SU-DHL-6 (cell line): Measurements from ENCODE around the gene PDGFA.

Experiments
- EZH2phosphoT487 ChIP-seq: fragments of 200-600 bp; sonication (generic), shearing (Covaris generic); conservative IDR thresholded peaks from 2 replicates; pipeline ENCODE4 v1.6.1; 2018; ENCODE audit warnings: mild to moderate bottlenecking, antibody characterized with exemption, low read length, moderate library complexity, mixed read lengths
- TF ChIP-seq, protein P1 (sequence below): fragments of 200-600 bp; sonication (generic); IDR thresholded peaks from one replicate; pipeline ENCODE4 v1.5.1; 2017; ENCODE audit warnings: antibody characterized with exemption, mild to moderate bottlenecking, low read length, moderate library complexity; ENCODE audit not compliant: insufficient read depth, poor library complexity, severe bottlenecking

DNA sequence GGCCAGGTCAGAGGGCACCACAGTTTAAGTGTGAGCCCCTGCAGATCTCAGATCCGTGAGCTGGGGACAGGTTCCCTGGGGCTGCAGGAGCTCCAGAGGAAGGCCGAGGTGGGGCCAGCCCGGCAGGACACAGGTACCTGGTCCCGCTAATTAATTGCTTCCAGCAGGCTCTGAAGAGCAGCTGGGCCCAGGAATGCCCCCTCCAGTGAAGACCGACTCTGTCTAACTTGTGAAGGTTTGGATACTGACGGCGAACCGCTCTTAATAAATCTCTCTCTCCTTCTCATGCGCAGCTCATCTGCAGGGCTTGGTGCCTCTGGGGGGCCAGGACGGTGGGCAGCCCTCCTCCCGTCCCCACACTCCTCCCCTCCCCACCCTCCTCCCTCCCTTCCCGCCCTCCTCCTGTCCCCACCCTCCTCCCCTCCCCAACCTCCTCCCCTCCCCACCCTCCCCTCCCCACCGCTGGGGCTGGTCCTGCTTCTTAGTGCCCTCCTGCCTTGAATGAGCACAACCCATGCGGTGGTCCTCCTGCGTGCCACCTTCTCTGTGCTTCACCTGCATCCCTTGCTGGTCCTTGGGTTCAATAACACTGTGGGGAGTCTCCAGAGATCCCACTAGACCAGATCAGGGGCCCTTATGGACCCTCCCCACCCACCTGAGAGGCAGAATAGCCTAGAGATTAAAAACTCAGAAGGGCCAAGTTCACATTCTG, 38.3 kb downstream of the PDGFA start:
- TF ChIP-seq, protein P1, sequence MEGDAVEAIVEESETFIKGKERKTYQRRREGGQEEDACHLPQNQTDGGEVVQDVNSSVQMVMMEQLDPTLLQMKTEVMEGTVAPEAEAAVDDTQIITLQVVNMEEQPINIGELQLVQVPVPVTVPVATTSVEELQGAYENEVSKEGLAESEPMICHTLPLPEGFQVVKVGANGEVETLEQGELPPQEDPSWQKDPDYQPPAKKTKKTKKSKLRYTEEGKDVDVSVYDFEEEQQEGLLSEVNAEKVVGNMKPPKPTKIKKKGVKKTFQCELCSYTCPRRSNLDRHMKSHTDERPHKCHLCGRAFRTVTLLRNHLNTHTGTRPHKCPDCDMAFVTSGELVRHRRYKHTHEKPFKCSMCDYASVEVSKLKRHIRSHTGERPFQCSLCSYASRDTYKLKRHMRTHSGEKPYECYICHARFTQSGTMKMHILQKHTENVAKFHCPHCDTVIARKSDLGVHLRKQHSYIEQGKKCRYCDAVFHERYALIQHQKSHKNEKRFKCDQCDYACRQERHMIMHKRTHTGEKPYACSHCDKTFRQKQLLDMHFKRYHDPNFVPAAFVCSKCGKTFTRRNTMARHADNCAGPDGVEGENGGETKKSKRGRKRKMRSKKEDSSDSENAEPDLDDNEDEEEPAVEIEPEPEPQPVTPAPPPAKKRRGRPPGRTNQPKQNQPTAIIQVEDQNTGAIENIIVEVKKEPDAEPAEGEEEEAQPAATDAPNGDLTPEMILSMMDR, result no peak
- no peak for TF ChIP-seq EZH2phosphoT487
